Parathyroid adenoma (tissue), 2 donors: ENCODE results near the gene FLYWCH1.
A peak's percentile ranks its signal among the peaks of the same experiment; 100 is the strongest.

ENCODE experiments used
- H2AFZ ChIP-seq: fragments of 300-600 bp; sonication (generic); one replicate; pipeline ENCODE4 v1.7.0; 2017; ENCODE audit warnings: antibody characterized with exemption, mild to moderate bottlenecking
- H3K27ac ChIP-seq: fragments of 300-600 bp; sonication (generic); one replicate; pipeline ENCODE4 v1.7.0; 2017
- H3K27me3 ChIP-seq: fragments of 300-600 bp; sonication (generic); one replicate; pipeline ENCODE4 v1.7.0; 2017; ENCODE audit warnings: low read length; ENCODE audit not compliant: control insufficient read depth, insufficient read depth
- H3K36me3 ChIP-seq: fragments of 300-600 bp; sonication (generic); one replicate; pipeline ENCODE4 v1.7.0; 2017; ENCODE audit warnings: low read length; ENCODE audit not compliant: control insufficient read depth, insufficient read depth
- H3K4me1 ChIP-seq: fragments of 300-600 bp; sonication (generic); one replicate; pipeline ENCODE4 v1.7.0; 2017; ENCODE audit warnings: control low read depth
- H3K4me2 ChIP-seq: fragments of 300-600 bp; sonication (generic); one replicate; pipeline ENCODE4 v1.7.0; 2017; ENCODE audit warnings: low read length
- H3K4me3 ChIP-seq: fragments of 300-600 bp; sonication (generic); one replicate; pipeline ENCODE4 v1.7.0; 2017; ENCODE audit warnings: low read depth, low read length
- H3K79me2 ChIP-seq: fragments of 300-600 bp; sonication (generic); one replicate; pipeline ENCODE4 v1.7.0; 2017; ENCODE audit warnings: control low read depth
- H3K9ac ChIP-seq: fragments of 300-600 bp; sonication (generic); one replicate; pipeline ENCODE4 v1.7.0; 2017; ENCODE audit warnings: mild to moderate bottlenecking
- H3K9me3 ChIP-seq: fragments of 300-600 bp; sonication (generic); one replicate; pipeline ENCODE4 v1.7.0; 2017; ENCODE audit warnings: low read length; ENCODE audit not compliant: control insufficient read depth
- CTCF ChIP-seq: fragments of 300-600 bp; sonication (generic); IDR thresholded peaks from one replicate; pipeline ENCODE4 v1.7.0; 2017; ENCODE audit warnings: antibody characterized with exemption, mild to moderate bottlenecking
- donor health status: primary hyperparathyroidism.

FLYWCH1 gene

GRCh38 chr16:2963074-2963722 lies 51.5 kb downstream of the FLYWCH1 start:
- H3K36me3 ChIP-seq, result no peaks in the 10 kb centered on the region
- no peak overlapping the region for H3K9ac ChIP-seq
- no peaks in the 10 kb centered on the region for H3K27me3 ChIP-seq
- TF ChIP-seq CTCF, result no peak
- H3K4me3 ChIP-seq, result peak overlapping the region; percentile 9
- H3K27ac ChIP-seq, result no peak overlapping the region
- peak overlapping the region; percentile 66 for H3K4me2 ChIP-seq
- no peaks in the 10 kb centered on the region for H3K79me2 ChIP-seq
- peaks cover 18% of the 10 kb centered on the region for H3K4me1 ChIP-seq
- H3K9me3 ChIP-seq, result no peaks in the 10 kb centered on the region
- peak overlapping the region; percentile 70 for H2AFZ ChIP-seq

GRCh38 chr16:2963723-2964474 lies 52.2 kb downstream of the FLYWCH1 start, which contains the start of gene KREMEN2:
KREMEN2 (plus strand) TSS chr16:2964275; CDS start chr16:2964521, 246 bp downstream.
- Histone ChIP-seq H3K27ac (peak within 1 kb of the TSS; percentile 20), H3K4me3 (peak within 1 kb of the TSS; percentile 9), H3K9ac (no peak within 1 kb of the TSS)

GRCh38 chr16:2964475-2965336 lies 53.0 kb downstream of the FLYWCH1 start:
- H3K4me1 ChIP-seq, result peaks cover 24% of the 10 kb centered on the region
- H2AFZ ChIP-seq, result peak overlapping the region; percentile 70
- peak overlapping the region; percentile 66 for H3K4me2 ChIP-seq
- no peak for TF ChIP-seq CTCF
- H3K4me3 ChIP-seq, result peak overlapping the region; percentile 9
- H3K27ac ChIP-seq, result peak overlapping the region; percentile 20
- H3K9me3 ChIP-seq, result no peaks in the 10 kb centered on the region
- H3K36me3 ChIP-seq, result no peaks in the 10 kb centered on the region
- no peak overlapping the region for H3K9ac ChIP-seq
- H3K79me2 ChIP-seq, result no peaks in the 10 kb centered on the region
- no peaks in the 10 kb centered on the region for H3K27me3 ChIP-seq

More at GRCh38 chr16:2963723-2964474, 52.2 kb downstream of the FLYWCH1 start, which contains the start of gene KREMEN2:
- Histone ChIP-seq H3K9me3 (no peaks in the 10 kb centered on the region), H3K79me2 (no peaks in the 10 kb centered on the region), H2AFZ (peak within 1 kb of the TSS; percentile 70), H3K4me2 (peak within 1 kb of the TSS; percentile 66), H3K27me3 (no peaks in the 10 kb centered on the region), H3K4me1 (peaks cover 24% of the 10 kb centered on the region), H3K36me3 (no peaks in the 10 kb centered on the region)
- TF ChIP-seq CTCF, result no peak

GRCh38 chr16:2966043-2966807 lies 54.5 kb downstream of the FLYWCH1 start:
- Histone ChIP-seq H3K4me2 (no peak overlapping the region), H3K4me3 (no peak overlapping the region), H2AFZ (no peak overlapping the region), H3K9me3 (no peaks in the 10 kb centered on the region), H3K27ac (no peak overlapping the region), H3K27me3 (no peaks in the 10 kb centered on the region), H3K9ac (no peak overlapping the region), H3K36me3 (no peaks in the 10 kb centered on the region), H3K79me2 (no peaks in the 10 kb centered on the region), H3K4me1 (peaks cover 34% of the 10 kb centered on the region)
- TF ChIP-seq CTCF, result no peak
